Adipocyte (in vitro differentiated cells): Measurements from ENCODE around the gene IPO9.

Source experiments
- DNase-seq: peaks from one replicate; pipeline ENCODE4 v3.0.0-alpha.2; 2015; ENCODE audit warnings: low read depth
- H3K27me3 ChIP-seq: replicated peaks from 2 replicates; pipeline ENCODE4 v1.7.0; 2013; ENCODE audit warnings: mild to moderate bottlenecking, low read length, moderate library complexity; ENCODE audit not compliant: control insufficient read depth, insufficient read depth
- H3K36me3 ChIP-seq: 2 replicates; pipeline ENCODE4 v1.7.0; 2013; ENCODE audit warnings: low read length, mild to moderate bottlenecking, moderate library complexity; ENCODE audit not compliant: control insufficient read depth, insufficient read depth, severe bottlenecking
- H3K4me1 ChIP-seq: 2 replicates; pipeline ENCODE4 v1.7.0; 2013; ENCODE audit warnings: mild to moderate bottlenecking, low read length, moderate library complexity; ENCODE audit not compliant: control insufficient read depth, insufficient read depth
- H3K4me3 ChIP-seq: 2 replicates; pipeline ENCODE4 v1.7.0; 2013; ENCODE audit warnings: mild to moderate bottlenecking, low read length, moderate library complexity
- H3K9ac ChIP-seq: 2 replicates; pipeline ENCODE4 v1.7.0; 2013; ENCODE audit warnings: mild to moderate bottlenecking, low read length, moderate library complexity
- H3K9me3 ChIP-seq: 2 replicates; pipeline ENCODE4 v1.7.0; 2013; ENCODE audit warnings: mild to moderate bottlenecking, low read length, moderate library complexity; ENCODE audit not compliant: control insufficient read depth

Gene IPO9

GRCh38 chr1:201828820-201829774 is at the start of gene IPO9:
TSS of gene IPO9 (plus strand) at chr1:201829157. CDS start at chr1:201829210, 53 bp downstream.
- peak within 1 kb of the TSS; percentile 99 for H3K9ac ChIP-seq
- peak; percentile 98 for DNase-seq
- H3K4me1 ChIP-seq, result peaks cover 60% of the 10 kb centered on the region
- H3K36me3 ChIP-seq, result peaks cover under 1% of the 10 kb centered on the region
- peak within 1 kb of the TSS; percentile 99 for H3K4me3 ChIP-seq
- H3K27me3 ChIP-seq, result no peaks in the 10 kb centered on the region
- H3K9me3 ChIP-seq, result no peaks in the 10 kb centered on the region

- Histone ChIP-seq H3K4me3 (peak overlapping the region; percentile 51), H3K27me3 (no peaks in the 10 kb centered on the region), H3K36me3 (peaks cover 66% of the 10 kb centered on the region), H3K9ac (peak overlapping the region; percentile 85), H3K4me1 (peaks cover 73% of the 10 kb centered on the region), H3K9me3 (no peaks in the 10 kb centered on the region)
- DNase-seq, result peak; percentile 38
Observed at GRCh38 chr1:201779351-201779880, 49.5 kb upstream of the IPO9 start.

- DNase-seq, result no peak
- Histone ChIP-seq H3K4me3 (no peak overlapping the region), H3K4me1 (peaks cover 59% of the 10 kb centered on the region), H3K27me3 (no peaks in the 10 kb centered on the region), H3K36me3 (peaks cover 67% of the 10 kb centered on the region), H3K9me3 (no peaks in the 10 kb centered on the region), H3K9ac (peak overlapping the region; percentile 35)
Observed at GRCh38 chr1:201780952-201781351, 48.0 kb upstream of the IPO9 start.

GRCh38 chr1:201781437-201781836 is 47.5 kb upstream of the IPO9 start:
- Histone ChIP-seq H3K36me3 (peaks cover 69% of the 10 kb centered on the region), H3K27me3 (no peaks in the 10 kb centered on the region), H3K9ac (peak overlapping the region; percentile 35), H3K9me3 (no peaks in the 10 kb centered on the region), H3K4me3 (no peak overlapping the region), H3K4me1 (peaks cover 63% of the 10 kb centered on the region)
- no peak for DNase-seq

- DNase-seq, result no peak
- H3K36me3 ChIP-seq, result peaks cover 72% of the 10 kb centered on the region
- H3K4me1 ChIP-seq, result peaks cover 66% of the 10 kb centered on the region
- no peak overlapping the region for H3K4me3 ChIP-seq
- no peaks in the 10 kb centered on the region for H3K27me3 ChIP-seq
- H3K9me3 ChIP-seq, result no peaks in the 10 kb centered on the region
- H3K9ac ChIP-seq, result no peak overlapping the region
Observed at GRCh38 chr1:201782353-201782752, 46.6 kb upstream of the IPO9 start.

- Histone ChIP-seq H3K27me3 (no peaks in the 10 kb centered on the region), H3K36me3 (peaks cover 79% of the 10 kb centered on the region), H3K4me3 (no peak overlapping the region), H3K4me1 (peaks cover 66% of the 10 kb centered on the region), H3K9ac (peak overlapping the region; percentile 35), H3K9me3 (no peaks in the 10 kb centered on the region)
- peak; percentile 80 for DNase-seq
Observed at GRCh38 chr1:201783058-201783457, 45.9 kb upstream of the IPO9 start.

GRCh38 chr1:201783572-201783971 is 45.4 kb upstream of the IPO9 start:
- DNase-seq, result no peak
- Histone ChIP-seq H3K9ac (peak overlapping the region; percentile 35), H3K4me3 (no peak overlapping the region), H3K27me3 (no peaks in the 10 kb centered on the region), H3K36me3 (peaks cover 84% of the 10 kb centered on the region), H3K4me1 (peaks cover 65% of the 10 kb centered on the region), H3K9me3 (no peaks in the 10 kb centered on the region)

GRCh38 chr1:201785291-201785690 is 43.7 kb upstream of the IPO9 start:
- no peak for DNase-seq
- Histone ChIP-seq H3K36me3 (peaks cover 99% of the 10 kb centered on the region), H3K27me3 (no peaks in the 10 kb centered on the region), H3K9ac (no peak overlapping the region), H3K9me3 (no peaks in the 10 kb centered on the region), H3K4me3 (no peak overlapping the region), H3K4me1 (peaks cover 65% of the 10 kb centered on the region)

- Histone ChIP-seq H3K9me3 (no peaks in the 10 kb centered on the region), H3K36me3 (peaks cover 99% of the 10 kb centered on the region), H3K27me3 (no peaks in the 10 kb centered on the region), H3K9ac (peak overlapping the region; percentile 77), H3K4me3 (no peak overlapping the region), H3K4me1 (peaks cover 68% of the 10 kb centered on the region)
- no peak for DNase-seq
Observed at GRCh38 chr1:201786824-201787223, 42.1 kb upstream of the IPO9 start.

- peaks cover 99% of the 10 kb centered on the region for H3K36me3 ChIP-seq
Observed at GRCh38 chr1:201788296-201788695, 40.7 kb upstream of the IPO9 start.

GRCh38 chr1:201789245-201789644 is 39.7 kb upstream of the IPO9 start:
- Histone ChIP-seq H3K4me1 (peaks cover 74% of the 10 kb centered on the region), H3K27me3 (no peaks in the 10 kb centered on the region), H3K4me3 (no peak overlapping the region), H3K36me3 (peaks cover 99% of the 10 kb centered on the region), H3K9me3 (no peaks in the 10 kb centered on the region), H3K9ac (peak overlapping the region; percentile 75)
- DNase-seq, result no peak

More at GRCh38 chr1:201788296-201788695, 40.7 kb upstream of the IPO9 start:
- H3K9ac ChIP-seq, result peak overlapping the region; percentile 77
- H3K4me3 ChIP-seq, result no peak overlapping the region
- H3K27me3 ChIP-seq, result no peaks in the 10 kb centered on the region
- no peak for DNase-seq
- H3K4me1 ChIP-seq, result peaks cover 77% of the 10 kb centered on the region
- H3K9me3 ChIP-seq, result no peaks in the 10 kb centered on the region
